ENCODE measurements around the gene CELA3B.
A peak's percentile ranks its signal among the peaks of the same experiment; 100 is the strongest.
"Not testable (repeated sequence)": the region's sequence is repeated elsewhere in the genome, so short reads cannot be mapped to it uniquely, and the experiment has no call there.

The CELA3B gene

DNA sequence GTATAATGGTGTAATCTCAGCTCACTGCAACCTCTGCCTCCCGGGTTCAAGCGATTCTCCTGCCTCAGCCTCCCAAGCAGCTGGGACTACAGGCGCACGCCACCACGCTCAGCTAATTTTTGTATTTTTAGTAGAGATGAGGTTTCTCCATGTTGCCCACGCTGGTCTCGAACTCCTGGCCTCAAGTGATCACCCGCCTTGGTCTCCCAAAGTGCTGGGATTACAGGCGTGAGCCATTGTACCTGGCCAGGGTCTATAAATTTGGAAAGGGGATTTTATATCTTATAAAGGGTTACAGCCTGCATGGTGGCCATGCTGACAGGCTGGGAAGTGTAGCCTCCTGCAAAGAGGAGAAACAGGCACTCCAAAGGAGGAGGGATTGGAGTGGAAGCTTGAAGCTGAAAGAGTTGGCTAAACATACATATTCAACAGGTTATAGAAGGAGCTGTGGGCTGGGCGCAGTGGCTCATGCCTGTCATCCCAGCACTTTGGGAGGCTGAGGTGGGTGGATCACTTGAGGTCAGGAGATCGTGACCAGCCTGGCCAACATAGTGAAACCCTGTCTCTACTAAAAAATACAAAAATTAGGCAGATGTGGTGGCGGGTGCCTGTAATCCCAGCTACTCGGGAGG, 37.9 kb downstream of the CELA3B start:
- DNase-seq, result not testable (repeated sequence)

DNA sequence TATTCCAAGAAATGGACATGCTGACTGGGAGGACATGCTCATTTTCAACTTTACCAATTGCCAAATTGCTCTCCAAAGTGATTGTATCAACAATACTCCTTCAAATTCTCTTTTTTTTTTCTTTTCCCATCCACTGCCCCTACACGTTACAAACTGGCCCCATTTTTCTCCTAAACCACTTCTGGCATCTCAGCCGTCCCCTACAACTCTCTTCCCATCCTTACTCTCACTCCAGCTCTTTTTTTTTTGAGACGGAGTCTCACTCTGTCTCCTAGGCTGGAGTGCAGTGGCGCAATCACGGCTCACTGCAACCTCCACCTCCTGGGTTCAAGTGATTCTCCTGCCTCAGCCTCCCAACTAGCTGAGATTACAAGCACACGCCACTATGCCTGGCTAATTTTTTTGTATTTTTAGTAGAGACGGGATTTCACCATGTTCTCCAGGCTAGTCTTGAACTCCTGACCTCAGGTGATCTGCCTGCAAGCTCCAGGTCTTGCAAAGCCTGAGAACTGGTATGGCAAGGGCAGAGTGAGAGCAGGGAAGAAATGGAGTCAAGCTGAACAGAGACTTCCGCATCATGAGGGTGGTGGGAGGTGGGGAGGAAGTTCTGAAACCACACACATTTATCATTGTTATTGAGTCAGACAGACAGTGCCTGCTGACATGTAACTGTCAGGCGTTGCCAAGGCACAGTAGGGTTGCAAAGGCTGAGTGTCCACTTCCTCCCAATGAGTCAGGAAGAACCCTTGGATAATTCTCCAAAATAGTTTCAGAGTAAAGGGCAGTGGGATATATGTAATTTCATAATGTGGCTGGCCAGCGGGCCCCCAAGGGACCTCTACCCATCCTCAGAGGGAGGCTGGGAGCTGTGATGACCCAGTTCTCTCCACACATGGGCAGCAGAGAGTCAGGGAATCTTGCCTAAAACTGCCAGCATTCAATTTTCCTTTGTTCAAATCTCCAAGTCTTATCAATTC, 42.0 kb downstream of the CELA3B start:
- no peak for DNase-seq

DNA sequence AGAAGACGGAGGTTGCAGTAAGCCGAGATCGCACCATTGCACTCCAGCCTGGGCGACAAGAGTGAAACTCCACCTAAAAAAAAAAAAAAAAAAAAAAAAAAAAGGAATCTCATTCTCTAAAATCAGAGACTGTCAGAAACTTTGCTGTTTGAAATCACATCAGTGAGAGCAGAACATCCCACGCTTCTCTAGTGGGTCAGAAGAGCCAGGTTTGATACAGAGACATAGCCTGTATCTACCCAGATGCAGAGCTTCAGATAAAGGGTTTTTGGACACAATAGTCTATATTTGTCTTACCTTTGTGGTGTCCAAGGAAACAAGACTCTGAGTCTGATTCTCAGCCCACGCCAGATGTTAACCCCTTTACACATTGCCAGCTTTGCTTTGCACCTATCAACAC, 44.2 kb downstream of the CELA3B start:
- no peak for DNase-seq

DNA sequence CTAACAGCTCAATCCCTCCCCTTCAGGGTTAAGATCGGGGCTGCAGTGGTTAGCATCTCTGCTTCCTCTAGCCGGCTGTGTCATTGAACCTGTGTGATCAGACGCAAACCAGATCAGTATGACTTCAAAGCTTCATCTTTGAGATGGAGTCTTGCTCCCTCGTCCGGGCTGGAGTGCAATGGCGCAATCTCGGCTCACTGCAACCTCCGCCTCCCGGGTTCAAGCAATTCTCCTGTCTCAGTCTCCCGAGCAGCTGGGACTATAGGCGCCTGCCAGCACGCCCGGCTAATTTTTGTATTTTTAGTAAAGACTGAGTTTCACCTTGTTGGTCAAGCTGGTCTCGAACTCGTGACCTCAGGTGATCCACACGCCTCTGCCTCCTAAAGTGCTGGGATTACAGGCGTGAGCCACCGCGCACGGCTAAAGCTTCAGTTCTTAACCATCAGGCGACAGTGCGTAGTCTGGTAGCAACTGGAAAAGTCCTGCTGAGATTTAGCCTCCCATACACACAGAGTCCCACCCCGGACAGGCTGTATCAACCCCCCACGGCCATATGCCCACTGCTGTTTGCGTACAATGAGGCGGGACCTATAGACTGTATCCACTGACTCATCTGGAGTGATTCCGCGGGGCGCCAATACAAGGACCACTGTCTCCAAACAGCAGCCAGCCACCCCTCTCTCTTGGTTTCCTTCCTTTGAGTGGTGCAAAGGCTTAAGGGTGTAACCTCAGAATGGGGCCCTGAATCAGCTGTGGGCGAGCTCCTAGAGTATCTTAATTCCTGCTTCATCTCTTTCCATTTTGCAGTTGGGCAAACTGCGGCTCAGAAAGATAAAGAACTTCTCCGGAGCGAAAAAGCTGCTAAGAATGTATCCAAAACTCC, 47.9 kb downstream of the CELA3B start:
- peak; percentile 16 to 94 for DNase-seq

DNA sequence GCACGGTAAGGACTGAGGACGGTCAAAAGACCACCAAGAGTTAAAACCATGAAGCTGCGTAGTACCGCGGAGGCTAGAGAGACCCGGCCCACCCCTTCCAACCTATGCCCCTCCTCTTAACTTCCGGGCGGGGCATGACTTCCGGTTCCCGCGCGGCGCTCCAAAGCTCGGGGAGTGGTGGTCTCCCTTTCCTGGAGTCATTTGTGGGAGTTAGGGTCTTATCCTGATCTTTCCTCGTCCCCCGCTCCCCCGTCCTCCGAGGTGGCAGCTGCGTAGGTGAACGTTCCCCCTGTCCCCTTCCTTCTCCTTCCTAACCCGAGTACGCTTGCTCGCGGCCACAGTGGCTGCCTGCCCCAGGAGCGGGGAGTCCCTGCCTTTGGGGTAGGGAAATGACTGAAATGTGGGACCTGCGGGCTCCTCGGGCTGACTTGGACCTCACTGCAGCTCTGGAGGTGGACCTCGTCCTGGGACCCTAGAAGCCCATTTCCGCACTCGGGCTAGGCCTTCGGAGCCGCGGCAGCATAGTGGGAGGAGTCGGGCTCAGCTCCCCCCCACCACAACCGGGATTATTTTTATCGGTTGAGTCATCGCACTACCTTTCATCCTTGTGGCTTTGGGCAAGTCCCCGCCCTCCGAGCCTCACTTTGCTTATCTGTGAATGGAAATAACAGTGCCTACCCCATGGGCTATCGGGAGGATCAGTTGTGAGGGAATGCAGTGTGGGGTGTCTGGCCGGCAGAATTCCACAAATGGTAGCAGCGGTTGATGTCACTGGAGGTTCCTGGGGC, 48.7 kb downstream of the CELA3B start:
- peak; percentile 84 to 94 for DNase-seq

DNA sequence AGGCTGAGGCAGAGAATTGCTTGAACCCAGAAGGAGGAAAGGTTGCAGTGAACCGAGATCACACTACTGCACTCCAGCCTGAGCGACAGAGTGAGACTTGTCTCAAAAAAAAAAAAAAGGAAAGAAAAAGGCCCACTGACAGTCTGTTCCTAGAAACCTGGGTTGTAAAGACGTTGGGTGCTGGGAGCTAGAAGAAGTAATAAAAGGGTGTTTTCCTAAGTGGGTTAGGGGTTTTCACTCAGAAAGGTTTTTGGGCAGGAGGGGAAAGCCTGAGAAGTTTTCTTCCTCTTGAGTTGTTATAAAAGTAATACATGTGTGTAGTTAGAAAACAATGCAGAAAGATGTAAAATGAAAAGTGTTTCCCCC, 50.1 kb downstream of the CELA3B start:
- no peak for DNase-seq

DNA sequence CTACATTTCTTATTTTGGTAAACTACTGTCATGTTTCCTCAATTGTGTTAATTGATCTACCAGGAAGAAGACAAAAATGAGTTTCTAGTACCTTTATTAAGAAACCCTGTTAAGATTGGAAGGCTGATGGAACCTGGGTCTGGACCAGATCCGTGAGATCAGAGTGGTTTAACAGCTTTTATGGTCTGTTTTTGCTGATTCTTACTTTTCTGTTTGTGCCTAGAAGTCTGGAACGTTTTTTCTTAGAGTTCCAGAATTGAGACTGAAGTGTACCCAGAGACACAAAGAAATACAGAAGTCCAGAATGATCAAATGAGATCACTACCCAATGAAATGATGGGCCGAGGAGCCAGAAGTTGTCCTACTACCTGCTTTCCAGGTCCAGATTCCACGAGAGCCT, 53.2 kb downstream of the CELA3B start:
- DNase-seq, result no peak

DNA sequence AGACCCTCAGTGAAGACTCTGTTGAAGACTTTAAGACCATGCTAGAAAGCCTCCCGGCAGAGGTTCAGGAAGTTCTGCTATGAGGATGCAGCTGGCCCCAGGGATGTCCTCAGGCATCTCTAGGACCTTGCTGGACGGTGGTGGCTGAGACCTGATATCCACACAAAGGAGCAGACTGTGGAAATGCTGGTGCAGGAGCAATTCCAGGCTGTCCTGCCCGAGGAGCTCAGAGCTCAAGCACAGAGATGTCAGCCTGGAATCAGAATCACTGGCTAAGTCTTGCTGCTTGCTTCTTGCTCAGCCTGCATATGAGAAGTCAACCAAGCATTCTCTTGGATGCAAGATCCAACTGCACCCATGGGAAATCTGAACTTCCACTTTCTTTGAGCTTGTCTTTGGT, 53.7 kb downstream of the CELA3B start:
- no peak for DNase-seq

DNA sequence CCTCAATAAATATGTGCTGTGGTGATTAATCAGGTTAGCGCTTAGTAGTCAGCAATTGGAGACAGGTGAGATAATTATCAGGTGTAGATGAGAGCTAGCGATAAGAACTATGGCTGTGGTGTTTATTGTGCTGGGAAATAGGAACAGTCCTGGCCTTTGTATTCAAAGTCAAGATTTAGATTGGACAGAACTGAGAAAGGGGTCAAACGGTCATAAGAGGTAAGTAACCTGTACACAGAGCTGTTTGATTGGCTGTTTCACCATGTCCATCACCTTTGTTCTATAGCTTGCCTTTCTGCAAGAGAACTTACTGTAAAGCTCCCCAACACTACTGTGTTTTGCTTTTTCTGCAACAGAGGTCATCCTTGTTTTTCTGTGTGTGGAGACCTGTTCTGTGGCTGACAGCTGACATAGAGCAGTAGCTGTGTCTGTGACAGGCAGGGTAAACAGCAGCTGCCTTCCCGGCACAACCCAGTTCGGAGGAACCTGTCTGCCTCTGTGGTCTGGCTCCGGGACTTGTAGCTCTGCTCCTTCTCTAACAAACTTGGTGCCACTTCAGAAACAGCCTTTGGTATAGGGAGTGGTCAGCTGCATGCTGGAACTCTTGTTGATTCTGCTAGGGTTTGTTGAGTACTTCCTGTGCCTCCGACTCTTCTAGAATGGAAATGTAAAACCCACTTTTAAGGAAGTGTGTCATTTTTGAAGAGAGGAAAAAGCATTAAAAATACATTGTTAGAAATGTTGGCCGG, 54.6 kb downstream of the CELA3B start:
- DNase-seq, result no peak

DNA sequence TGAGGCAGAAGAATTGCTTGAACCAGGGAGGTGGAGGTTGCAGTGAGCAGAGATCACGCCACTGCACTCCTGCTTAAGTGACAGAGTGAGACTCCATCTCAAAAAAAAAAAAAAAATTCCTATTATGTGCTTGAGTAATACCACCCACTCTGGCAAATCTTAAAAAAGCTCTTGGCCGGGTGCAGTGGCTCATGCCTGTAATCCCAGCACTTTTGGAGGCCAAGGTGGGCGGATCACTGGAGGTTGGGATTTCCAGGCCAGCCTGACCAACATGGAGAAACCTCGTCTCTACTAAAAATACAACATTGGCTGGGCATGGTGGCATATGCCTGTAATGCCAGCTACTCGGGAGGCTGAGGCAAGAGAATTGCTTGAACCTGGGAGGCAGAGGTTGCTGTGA, 58.0 kb downstream of the CELA3B start:
- DNase-seq, result not testable (repeated sequence)

DNA sequence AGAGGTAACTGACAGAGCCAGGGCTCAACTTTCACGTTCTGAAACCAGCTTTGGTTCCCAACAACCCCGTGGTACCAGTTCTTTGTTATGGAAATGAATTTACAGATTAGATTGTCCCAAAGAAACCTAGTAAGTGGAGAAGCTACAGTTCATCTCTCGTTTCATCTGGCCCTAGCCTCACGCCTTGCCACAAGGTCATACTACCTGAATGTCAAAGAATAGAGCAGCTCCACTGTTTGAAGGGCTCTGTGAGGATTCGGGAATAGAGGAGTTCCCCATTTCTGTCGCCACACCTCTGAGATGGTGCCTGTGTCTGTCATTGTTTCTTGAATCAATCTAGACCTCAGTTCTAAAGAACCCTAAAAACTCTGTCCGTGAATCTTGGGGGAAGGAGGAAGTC, 60.7 kb downstream of the CELA3B start:
- no peak for DNase-seq

DNA sequence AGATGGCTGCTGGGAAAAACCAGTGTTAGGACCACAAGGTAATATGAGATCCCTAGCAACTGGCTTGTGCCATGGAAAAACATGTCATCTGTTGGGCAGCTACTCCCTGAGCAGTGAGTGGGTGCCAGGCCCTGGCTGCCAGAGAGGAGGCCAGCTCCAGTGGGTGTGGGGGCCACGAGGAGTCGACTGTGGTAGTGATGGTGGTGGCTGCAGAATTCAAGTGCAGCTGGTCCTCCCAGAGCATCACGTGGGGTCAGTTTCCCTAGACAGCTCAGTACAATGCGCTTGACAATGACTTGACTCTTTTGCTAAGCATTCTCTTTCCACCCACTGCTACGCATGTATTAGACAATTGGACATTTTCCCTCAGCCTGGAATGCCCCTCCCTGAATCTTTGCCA, 61.2 kb downstream of the CELA3B start:
- no peak for DNase-seq

Data from NCI-H187 (cell line).